H9 (cell line): ENCODE data around the gene ADAM22. TPM values are rescaled to one million over a fixed set of nuclear protein-coding genes. Genes with fewer than 3 reads are reported as not detected.

Source experiments
- DNase-seq: peaks from one replicate; pipeline ENCODE4 v3.0.0-alpha.2; 2017
- H2AFZ ChIP-seq: one replicate; pipeline ENCODE4 v1.6.1; 2013; ENCODE audit warnings: mild to moderate bottlenecking, low read length, control low read depth, moderate library complexity
- H2AK5ac ChIP-seq: 2 replicates; pipeline ENCODE4 v1.6.1; 2013; ENCODE audit warnings: low read length, control low read depth, mixed read lengths; ENCODE audit not compliant: insufficient read length
- H2BK120ac ChIP-seq: one replicate; pipeline ENCODE4 v1.6.1; 2013; ENCODE audit warnings: low read depth, mild to moderate bottlenecking, low read length, control low read depth, inconsistent platforms; ENCODE audit not compliant: poor library complexity, severe bottlenecking
- H2BK12ac ChIP-seq: 2 replicates; pipeline ENCODE4 v1.6.1; 2013; ENCODE audit warnings: low read length, control low read depth, mixed read lengths, low read depth; ENCODE audit not compliant: insufficient read length
- H2BK15ac ChIP-seq: 2 replicates; pipeline ENCODE4 v1.6.1; 2013; ENCODE audit warnings: low read depth, low read length, control low read depth
- H2BK20ac ChIP-seq: one replicate; pipeline ENCODE4 v1.6.1; 2013; ENCODE audit warnings: low read depth, mild to moderate bottlenecking, low read length, control low read depth, inconsistent platforms; ENCODE audit not compliant: poor library complexity, severe bottlenecking
- H2BK5ac ChIP-seq: 2 replicates; pipeline ENCODE4 v1.6.1; 2013; ENCODE audit warnings: low read length, control low read depth, mixed read lengths; ENCODE audit not compliant: insufficient read length
- H3K14ac ChIP-seq: 2 replicates; pipeline ENCODE4 v1.6.1; 2013; ENCODE audit warnings: low read length, control low read depth; ENCODE audit not compliant: insufficient read depth
- H3K18ac ChIP-seq: 2 replicates; pipeline ENCODE4 v1.6.1; 2013; ENCODE audit warnings: low read depth, mild to moderate bottlenecking, mixed read lengths, low read length, control low read depth; ENCODE audit not compliant: insufficient read length
- H3K23ac ChIP-seq: 2 replicates; pipeline ENCODE4 v1.6.1; 2013; ENCODE audit warnings: low read length, control low read depth, mixed read lengths, low read depth; ENCODE audit not compliant: insufficient read length
- H3K23me2 ChIP-seq: 2 replicates; pipeline ENCODE4 v1.6.1; 2013; ENCODE audit warnings: low read depth, mild to moderate bottlenecking, mixed read lengths, low read length, control low read depth; ENCODE audit not compliant: insufficient read length, poor library complexity, severe bottlenecking
- H3K27ac ChIP-seq: 2 replicates; pipeline ENCODE4 v1.5.1; 2013; ENCODE audit warnings: low read length, control low read depth, mixed read lengths, low read depth; ENCODE audit not compliant: insufficient read length
- H3K27me3 ChIP-seq: 2 replicates; pipeline ENCODE4 v1.6.1; 2013; ENCODE audit warnings: low read length, control low read depth, inconsistent platforms; ENCODE audit not compliant: insufficient read depth
- H3K4ac ChIP-seq: 2 replicates; pipeline ENCODE4 v1.6.1; 2013; ENCODE audit warnings: low read depth, mild to moderate bottlenecking, control low read depth, inconsistent platforms, low read length, moderate library complexity
- H3K4me1 ChIP-seq: 2 replicates; pipeline ENCODE4 v1.6.1; 2013; ENCODE audit warnings: low read length, control low read depth, inconsistent platforms; ENCODE audit not compliant: insufficient read depth
- H3K4me2 ChIP-seq: 2 replicates; pipeline ENCODE4 v1.6.1; 2013; ENCODE audit warnings: low read length, control low read depth, mixed read lengths; ENCODE audit not compliant: insufficient read length, insufficient read depth
- H3K56ac ChIP-seq: 2 replicates; pipeline ENCODE4 v1.6.1; 2013; ENCODE audit warnings: low read depth, mild to moderate bottlenecking, mixed read lengths, low read length, control low read depth; ENCODE audit not compliant: insufficient read length
- H3K79me1 ChIP-seq: 2 replicates; pipeline ENCODE4 v1.6.1; 2013; ENCODE audit warnings: low read depth, mild to moderate bottlenecking, moderate library complexity, low read length, control low read depth, inconsistent platforms; ENCODE audit not compliant: insufficient read depth, poor library complexity, severe bottlenecking
- H3K79me2 ChIP-seq: 2 replicates; pipeline ENCODE4 v1.6.1; 2013; ENCODE audit warnings: low read length, control low read depth, inconsistent platforms; ENCODE audit not compliant: insufficient read depth
- H3K9ac ChIP-seq: 2 replicates; pipeline ENCODE4 v1.6.1; 2013; ENCODE audit warnings: low read length, control low read depth, mixed read lengths; ENCODE audit not compliant: insufficient read length; ENCODE audit errors: extremely low read depth
- H3K9me3 ChIP-seq: one replicate; pipeline ENCODE4 v1.6.1; 2013; ENCODE audit warnings: low read depth, low read length, inconsistent platforms; ENCODE audit not compliant: control insufficient read depth
- H3T11ph ChIP-seq: one replicate; pipeline ENCODE4 v1.6.1; 2013; ENCODE audit warnings: mild to moderate bottlenecking, low read length, control low read depth, inconsistent platforms
- H4K20me1 ChIP-seq: one replicate; pipeline ENCODE4 v1.6.1; 2013; ENCODE audit not compliant: control insufficient read depth, insufficient read length, insufficient read depth
- H4K5ac ChIP-seq: 2 replicates; pipeline ENCODE4 v1.6.1; 2013; ENCODE audit warnings: low read depth, mild to moderate bottlenecking, mixed read lengths, low read length, control low read depth; ENCODE audit not compliant: insufficient read length
- H4K8ac ChIP-seq: replicated peaks from 2 replicates; pipeline ENCODE4 v1.6.1; 2013; ENCODE audit warnings: low read length, control low read depth, mixed read lengths, low read depth; ENCODE audit not compliant: insufficient read length
- H4K91ac ChIP-seq: 2 replicates; pipeline ENCODE4 v1.6.1; 2013; ENCODE audit warnings: low read depth, mild to moderate bottlenecking, moderate library complexity, mixed read lengths, low read length, control low read depth; ENCODE audit not compliant: insufficient read length
- H3K27ac Mint-ChIP-seq, 3 experiments: 2 replicates in 2 of 3; 3 replicates in 1 of 3; pipeline ENCODE4 v1.8.0; 2020 to 2021; ENCODE audit warnings: mixed read lengths in 3 of 3, mild to moderate bottlenecking in 1 of 3, moderate library complexity in 1 of 3
- H3K27me3 Mint-ChIP-seq: 2 replicates; pipeline ENCODE4 v1.8.0; 2021; ENCODE audit warnings: low read depth, mild to moderate bottlenecking, moderate library complexity, mixed read lengths
- H3K36me3 Mint-ChIP-seq, 3 experiments: 2 replicates in 2 of 3; 3 replicates in 1 of 3; pipeline ENCODE4 v1.8.0; 2020 to 2021; ENCODE audit warnings: low read depth in 3 of 3, mixed read lengths in 3 of 3; ENCODE audit not compliant: insufficient read depth in 1 of 3
- H3K4me1 Mint-ChIP-seq, 2 experiments: 2 replicates each; pipeline ENCODE4 v1.8.0; 2020; ENCODE audit warnings: mixed read lengths in 2 of 2
- H3K4me3 Mint-ChIP-seq, 2 experiments: 2 replicates in 1 of 2; 3 replicates in 1 of 2; pipeline ENCODE4 v1.8.0; 2020 to 2021; ENCODE audit warnings: mild to moderate bottlenecking in 2 of 2, mixed read lengths in 2 of 2, moderate library complexity in 1 of 2
- H3K9me3 Mint-ChIP-seq, 2 experiments: 2 replicates in 1 of 2; 3 replicates in 1 of 2; pipeline ENCODE4 v1.8.0; 2020; ENCODE audit warnings: mild to moderate bottlenecking in 2 of 2, mixed read lengths in 2 of 2, moderate library complexity in 1 of 2
- WGBS: extraction: QIAGEN DNeasy Blood & Tissue Kit; methylation state at CpG from one replicate; pipeline ENCODE4 v1.1.7; 2013; ENCODE audit warnings: missing lambda C conversion rate, low lambda C conversion rate, mixed read lengths; ENCODE audit not compliant: insufficient read length; ENCODE audit errors: extremely low coverage; 5-methylcytosine and 5-hydroxymethylcytosine counted together
- total RNA-seq: library from RNA; stranded (reverse); gene quantifications from 2 replicates; pipeline ENCODE4 v1.2.1, GENCODE V29; 2021
- TF ChIP-seq, protein P1 (sequence below): fragments of 200-600 bp; sonication (generic); conservative IDR thresholded peaks from 3 replicates; pipeline ENCODE4 v1.8.0; 2021; ENCODE audit warnings: antibody characterized with exemption, mild to moderate bottlenecking

Gene ADAM22
- total RNA-seq, 1 experiment from 2014 or later, result 8.7 TPM

DNA sequence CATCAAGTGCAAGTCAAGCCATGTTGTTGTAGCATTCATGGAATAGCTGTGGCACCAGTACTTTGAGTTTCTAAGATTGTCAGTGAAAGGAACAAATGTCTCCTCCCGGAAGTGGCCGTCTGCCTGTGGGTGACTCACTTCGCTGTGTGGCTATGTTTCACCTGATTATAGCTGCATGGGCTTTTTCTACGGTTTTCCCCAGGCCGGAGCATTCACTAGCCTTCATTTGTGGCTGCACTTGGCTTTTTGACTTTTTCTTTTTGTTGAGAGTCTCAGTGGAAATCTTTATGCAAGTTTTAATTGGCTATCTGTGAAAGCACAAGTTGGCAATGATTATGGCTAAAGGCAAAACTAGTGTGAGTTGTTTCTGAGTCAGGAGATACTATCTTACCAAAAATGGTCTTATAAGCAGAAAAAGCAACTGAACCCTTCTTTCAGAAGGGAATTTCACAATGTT lies 250.8 kb downstream of the ADAM22 start:
- Mint-ChIP-seq H3K4me3 (no peak overlapping the region), H3K27me3 (no peaks in the 10 kb centered on the region), H3K27ac (no peak overlapping the region), H3K9me3 (no peaks in the 10 kb centered on the region), H3K4me1 (peaks cover 11 to 13% of the 10 kb centered on the region in 2 experiments), H3K36me3 (no peaks in the 10 kb centered on the region; a peak in 3 of 7 replicates)
- Histone ChIP-seq H3K9ac (no peak overlapping the region), H4K91ac (no peak overlapping the region), H3K23me2 (no peaks in the 10 kb centered on the region), H3K4me1 (peaks cover 4% of the 10 kb centered on the region; the same call in 1 of the 2 replicates), H2BK20ac (no peak overlapping the region), H2AK5ac (no peak overlapping the region), H3K56ac (no peak overlapping the region), H3K79me1 (no peaks in the 10 kb centered on the region), H3K4ac (no peak overlapping the region), H3K9me3 (no peaks in the 10 kb centered on the region), H3K27me3 (no peaks in the 10 kb centered on the region), H4K8ac (no peak overlapping the region), H3K4me2 (no peak overlapping the region), H2AFZ (no peak overlapping the region), H3K79me2 (no peaks in the 10 kb centered on the region), H3K23ac (no peak overlapping the region), H3K18ac (no peak overlapping the region), H4K5ac (no peak overlapping the region), H2BK12ac (no peak overlapping the region), H2BK120ac (no peak overlapping the region), H3K27ac (no peak overlapping the region), H3T11ph (no peak overlapping the region), H2BK15ac (no peak overlapping the region), H3K14ac (no peak overlapping the region), H4K20me1 (no peaks in the 10 kb centered on the region), H2BK5ac (no peak overlapping the region)
- DNase-seq, result no peak
- TF ChIP-seq, protein P1, sequence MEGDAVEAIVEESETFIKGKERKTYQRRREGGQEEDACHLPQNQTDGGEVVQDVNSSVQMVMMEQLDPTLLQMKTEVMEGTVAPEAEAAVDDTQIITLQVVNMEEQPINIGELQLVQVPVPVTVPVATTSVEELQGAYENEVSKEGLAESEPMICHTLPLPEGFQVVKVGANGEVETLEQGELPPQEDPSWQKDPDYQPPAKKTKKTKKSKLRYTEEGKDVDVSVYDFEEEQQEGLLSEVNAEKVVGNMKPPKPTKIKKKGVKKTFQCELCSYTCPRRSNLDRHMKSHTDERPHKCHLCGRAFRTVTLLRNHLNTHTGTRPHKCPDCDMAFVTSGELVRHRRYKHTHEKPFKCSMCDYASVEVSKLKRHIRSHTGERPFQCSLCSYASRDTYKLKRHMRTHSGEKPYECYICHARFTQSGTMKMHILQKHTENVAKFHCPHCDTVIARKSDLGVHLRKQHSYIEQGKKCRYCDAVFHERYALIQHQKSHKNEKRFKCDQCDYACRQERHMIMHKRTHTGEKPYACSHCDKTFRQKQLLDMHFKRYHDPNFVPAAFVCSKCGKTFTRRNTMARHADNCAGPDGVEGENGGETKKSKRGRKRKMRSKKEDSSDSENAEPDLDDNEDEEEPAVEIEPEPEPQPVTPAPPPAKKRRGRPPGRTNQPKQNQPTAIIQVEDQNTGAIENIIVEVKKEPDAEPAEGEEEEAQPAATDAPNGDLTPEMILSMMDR, result no peak
- WGBS, result no CpG with 5 or more reads among the region's 5 CpGs
